22Rv1 (cell line): Measurements from ENCODE around the gene MON1A.

Experiments
- ZFX ChIP-seq: fragments of 450-650 bp; IDR thresholded peaks from 2 replicates; pipeline ENCODE4 v1.6.1; 2017; ENCODE audit warnings: antibody characterized with exemption, borderline replicate concordance
- TF ChIP-seq, protein P1 (sequence below): fragments of 450-650 bp; IDR thresholded peaks from 2 replicates; pipeline ENCODE4 v1.5.1; 2017; ENCODE audit warnings: mild to moderate bottlenecking

GRCh38 chr3:49859576-49860305, 69.9 kb downstream of the MON1A start:
- TF ChIP-seq, protein P1, sequence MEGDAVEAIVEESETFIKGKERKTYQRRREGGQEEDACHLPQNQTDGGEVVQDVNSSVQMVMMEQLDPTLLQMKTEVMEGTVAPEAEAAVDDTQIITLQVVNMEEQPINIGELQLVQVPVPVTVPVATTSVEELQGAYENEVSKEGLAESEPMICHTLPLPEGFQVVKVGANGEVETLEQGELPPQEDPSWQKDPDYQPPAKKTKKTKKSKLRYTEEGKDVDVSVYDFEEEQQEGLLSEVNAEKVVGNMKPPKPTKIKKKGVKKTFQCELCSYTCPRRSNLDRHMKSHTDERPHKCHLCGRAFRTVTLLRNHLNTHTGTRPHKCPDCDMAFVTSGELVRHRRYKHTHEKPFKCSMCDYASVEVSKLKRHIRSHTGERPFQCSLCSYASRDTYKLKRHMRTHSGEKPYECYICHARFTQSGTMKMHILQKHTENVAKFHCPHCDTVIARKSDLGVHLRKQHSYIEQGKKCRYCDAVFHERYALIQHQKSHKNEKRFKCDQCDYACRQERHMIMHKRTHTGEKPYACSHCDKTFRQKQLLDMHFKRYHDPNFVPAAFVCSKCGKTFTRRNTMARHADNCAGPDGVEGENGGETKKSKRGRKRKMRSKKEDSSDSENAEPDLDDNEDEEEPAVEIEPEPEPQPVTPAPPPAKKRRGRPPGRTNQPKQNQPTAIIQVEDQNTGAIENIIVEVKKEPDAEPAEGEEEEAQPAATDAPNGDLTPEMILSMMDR: no peak
- TF ChIP-seq ZFX: no peak
